Measurements from ENCODE around the gene GRPEL1.

Gene GRPEL1

GRCh38 chr4:7021355-7021754 is 46.5 kb downstream of the GRPEL1 start:
- no peak for DNase-seq

GRCh38 chr4:7020856-7021255 is 47.0 kb downstream of the GRPEL1 start:
- DNase-seq: no peak

- no peak for DNase-seq
Measured at GRCh38 chr4:7020290-7020689, 47.6 kb downstream of the GRPEL1 start.

GRCh38 chr4:7019367-7019766 is 48.5 kb downstream of the GRPEL1 start:
- no peak for DNase-seq

GRCh38 chr4:7018281-7018680 is 49.6 kb downstream of the GRPEL1 start:
- DNase-seq: no peak

GRCh38 chr4:7017446-7018048 is 50.3 kb downstream of the GRPEL1 start:
- DNase-seq: no peak

- no peak for DNase-seq
Measured at GRCh38 chr4:7016512-7016911, 51.4 kb downstream of the GRPEL1 start.

- no peak for DNase-seq
Measured at GRCh38 chr4:7016086-7016485, 51.8 kb downstream of the GRPEL1 start.

GRCh38 chr4:7015383-7016035 is 52.4 kb downstream of the GRPEL1 start:
- no peak for DNase-seq

GRCh38 chr4:7014815-7015214 is 53.0 kb downstream of the GRPEL1 start:
- no peak for DNase-seq

- no peak for DNase-seq
Measured at GRCh38 chr4:7013175-7013574, 54.7 kb downstream of the GRPEL1 start.

GRCh38 chr4:7009564-7009963 is 58.3 kb downstream of the GRPEL1 start:
- DNase-seq: no peak
